Neural progenitor cell (in vitro differentiated cells): ENCODE data around the gene CPA4. TPM values are rescaled to one million over a fixed set of nuclear protein-coding genes. Genes with fewer than 3 reads are reported as not detected.
A peak's percentile ranks its signal among the peaks of the same experiment; 100 is the strongest.

Experiments used
- DNase-seq: peaks from one replicate; pipeline ENCODE4 v3.0.0-alpha.2; 2016; ENCODE audit warnings: low spot score
- H2AFZ ChIP-seq: fragments of 200-600 bp; sonication (generic); replicated peaks from 2 replicates; pipeline ENCODE4 v1.6.1; 2016; ENCODE audit warnings: antibody characterized with exemption
- H3F3A ChIP-seq: fragments of 200-600 bp; sonication (generic); 2 replicates; pipeline ENCODE4 v1.6.1; 2016; ENCODE audit warnings: antibody characterized with exemption, low read depth
- H3K27ac ChIP-seq: fragments of 200-600 bp; sonication (generic); 2 replicates; pipeline ENCODE4 v1.5.1; 2016; ENCODE audit warnings: mild to moderate bottlenecking
- H3K27me3 ChIP-seq: fragments of 200-600 bp; sonication (generic); 2 replicates; pipeline ENCODE4 v1.6.1; 2016; ENCODE audit warnings: mild to moderate bottlenecking, moderate library complexity
- H3K36me3 ChIP-seq: fragments of 200-600 bp; sonication (generic); 2 replicates; pipeline ENCODE4 v1.5.1; 2016
- H3K4me1 ChIP-seq: fragments of 200-600 bp; sonication (generic); 2 replicates; pipeline ENCODE4 v1.6.1; 2016; ENCODE audit warnings: mixed run types
- H3K4me2 ChIP-seq: fragments of 200-600 bp; sonication (generic); 2 replicates; pipeline ENCODE4 v1.6.1; 2016
- H3K4me3 ChIP-seq: fragments of 200-600 bp; sonication (generic); 2 replicates; pipeline ENCODE4 v1.5.1; 2016
- H3K79me2 ChIP-seq: fragments of 200-600 bp; sonication (generic); 2 replicates; pipeline ENCODE4 v1.6.1; 2016; ENCODE audit warnings: low read depth
- H3K9ac ChIP-seq: fragments of 200-600 bp; sonication (generic); 2 replicates; pipeline ENCODE4 v1.6.1; 2016
- H3K9me3 ChIP-seq: fragments of 200-600 bp; sonication (generic); 2 replicates; pipeline ENCODE4 v1.5.1; 2016; ENCODE audit warnings: low read depth
- H4K20me1 ChIP-seq: fragments of 200-600 bp; sonication (generic); 2 replicates; pipeline ENCODE4 v1.6.1; 2016; ENCODE audit warnings: low read depth
- H3K27ac Mint-ChIP-seq: 3 replicates; pipeline ENCODE4 v1.8.0; 2021; ENCODE audit warnings: mixed read lengths
- H3K27me3 Mint-ChIP-seq: 2 replicates; pipeline ENCODE4 v1.8.0; 2022; ENCODE audit warnings: low read depth, mild to moderate bottlenecking, inconsistent platforms, moderate library complexity, mixed read lengths; ENCODE audit not compliant: insufficient read depth
- H3K36me3 Mint-ChIP-seq: 3 replicates; pipeline ENCODE4 v1.8.0; 2021; ENCODE audit warnings: mixed read lengths
- H3K4me1 Mint-ChIP-seq: 3 replicates; pipeline ENCODE4 v1.8.0; 2021; ENCODE audit warnings: mixed read lengths
- H3K4me3 Mint-ChIP-seq: 3 replicates; pipeline ENCODE4 v1.8.0; 2021; ENCODE audit warnings: mild to moderate bottlenecking, moderate library complexity, mixed read lengths
- H3K9me3 Mint-ChIP-seq: 3 replicates; pipeline ENCODE4 v1.8.0; 2020; ENCODE audit warnings: mixed read lengths
- EZH2 ChIP-seq: fragments of 200-600 bp; sonication (generic); IDR thresholded peaks from 2 replicates; pipeline ENCODE4 v1.6.1; 2017; ENCODE audit warnings: antibody characterized with exemption, mild to moderate bottlenecking, moderate library complexity
- EZH2phosphoT487 ChIP-seq: fragments of 200-600 bp; sonication (generic); IDR thresholded peaks from 2 replicates; pipeline ENCODE4 v1.6.1; 2017; ENCODE audit warnings: antibody characterized with exemption
- total RNA-seq: library from RNA; depleted of rRNA; stranded (reverse); fragments of >200 nt; gene quantifications from 2 replicates; pipeline ENCODE4 v1.2.3, GENCODE V29; 2015; ENCODE audit warnings: low replicate concordance
- TF ChIP-seq, protein P1 (sequence below): fragments of 200-600 bp; sonication (generic); IDR thresholded peaks from 2 replicates; pipeline ENCODE4 v1.5.1; 2017; ENCODE audit warnings: antibody characterized with exemption, mild to moderate bottlenecking

Gene CPA4
- total RNA-seq, 1 donor from 2014 or later, result not detected

DNA sequence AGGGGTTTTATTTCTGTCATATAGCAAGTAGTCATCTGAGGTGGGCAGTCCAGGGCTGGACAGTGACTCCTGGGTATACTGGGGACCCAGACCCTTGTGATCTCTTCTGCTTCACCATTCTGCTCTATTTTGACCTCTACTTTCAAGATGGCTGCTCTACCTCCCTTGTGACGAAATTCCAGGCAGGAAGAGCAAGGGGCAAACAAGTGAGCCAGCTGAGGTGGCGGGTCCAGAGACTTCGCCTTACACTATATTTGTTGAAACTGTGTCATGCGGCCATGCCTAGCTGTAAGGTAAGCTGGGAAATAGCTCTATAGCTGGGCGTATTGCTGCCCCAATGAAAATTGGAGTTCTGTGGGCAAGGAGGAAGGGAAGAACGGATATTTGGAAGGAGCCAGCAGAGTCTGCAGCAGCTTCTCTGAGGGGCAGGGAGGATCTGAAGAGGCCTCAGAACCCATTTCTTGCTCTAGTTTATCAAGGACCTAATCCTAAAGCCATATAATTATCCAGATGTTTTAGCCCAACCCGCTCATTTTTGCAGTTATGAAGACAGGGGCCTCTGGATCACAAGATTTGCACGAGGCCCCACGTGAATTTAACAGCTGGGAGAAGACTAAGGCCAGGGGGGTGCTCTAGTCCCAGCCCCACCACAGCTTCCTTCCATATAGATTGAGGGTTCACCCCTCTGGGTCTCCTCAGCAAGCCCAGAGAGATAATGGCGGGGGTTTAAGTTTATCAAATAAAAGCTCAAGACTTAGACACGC, 79.6 kb downstream of the CPA4 start:
- peaks cover 10% of the 10 kb centered on the region for H3K27me3 Mint-ChIP-seq
- peaks cover 44% of the 10 kb centered on the region for H3K4me1 Mint-ChIP-seq
- H3F3A ChIP-seq, result no peaks in the 10 kb centered on the region
- H3K9ac ChIP-seq, result no peak overlapping the region
- TF ChIP-seq, protein P1, sequence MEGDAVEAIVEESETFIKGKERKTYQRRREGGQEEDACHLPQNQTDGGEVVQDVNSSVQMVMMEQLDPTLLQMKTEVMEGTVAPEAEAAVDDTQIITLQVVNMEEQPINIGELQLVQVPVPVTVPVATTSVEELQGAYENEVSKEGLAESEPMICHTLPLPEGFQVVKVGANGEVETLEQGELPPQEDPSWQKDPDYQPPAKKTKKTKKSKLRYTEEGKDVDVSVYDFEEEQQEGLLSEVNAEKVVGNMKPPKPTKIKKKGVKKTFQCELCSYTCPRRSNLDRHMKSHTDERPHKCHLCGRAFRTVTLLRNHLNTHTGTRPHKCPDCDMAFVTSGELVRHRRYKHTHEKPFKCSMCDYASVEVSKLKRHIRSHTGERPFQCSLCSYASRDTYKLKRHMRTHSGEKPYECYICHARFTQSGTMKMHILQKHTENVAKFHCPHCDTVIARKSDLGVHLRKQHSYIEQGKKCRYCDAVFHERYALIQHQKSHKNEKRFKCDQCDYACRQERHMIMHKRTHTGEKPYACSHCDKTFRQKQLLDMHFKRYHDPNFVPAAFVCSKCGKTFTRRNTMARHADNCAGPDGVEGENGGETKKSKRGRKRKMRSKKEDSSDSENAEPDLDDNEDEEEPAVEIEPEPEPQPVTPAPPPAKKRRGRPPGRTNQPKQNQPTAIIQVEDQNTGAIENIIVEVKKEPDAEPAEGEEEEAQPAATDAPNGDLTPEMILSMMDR, result no peak
- TF ChIP-seq EZH2, result no peak
- no peak for TF ChIP-seq EZH2phosphoT487
- H3K36me3 Mint-ChIP-seq, result peaks cover 8% of the 10 kb centered on the region
- H3K36me3 ChIP-seq, result no peaks in the 10 kb centered on the region
- H3K4me3 ChIP-seq, result no peak overlapping the region
- H2AFZ ChIP-seq, result peak overlapping the region; percentile 87
- H3K79me2 ChIP-seq, result no peaks in the 10 kb centered on the region
- H3K4me3 Mint-ChIP-seq, result no peak overlapping the region
- H4K20me1 ChIP-seq, result no peaks in the 10 kb centered on the region
- H3K9me3 ChIP-seq, result no peaks in the 10 kb centered on the region
- H3K4me2 ChIP-seq, result no peak overlapping the region
- peaks cover 10% of the 10 kb centered on the region for H3K4me1 ChIP-seq
- no peaks in the 10 kb centered on the region for H3K27me3 ChIP-seq
- H3K27ac Mint-ChIP-seq, result peak overlapping the region; percentile 99
- peaks cover 22% of the 10 kb centered on the region for H3K9me3 Mint-ChIP-seq
- DNase-seq, result no peak
- no peak overlapping the region for H3K27ac ChIP-seq

Other genes with a start within 250 kb of the CPA4 start
- gene ZC3HC1, start 241.8 kb upstream of the CPA4 start, total RNA-seq, result 26.9 and 32.3 TPM in 2 replicates
- gene KLHDC10, start 222.6 kb upstream of the CPA4 start, total RNA-seq, result 25.8 and 26.6 TPM in 2 replicates
- gene TMEM209, start 87.8 kb upstream of the CPA4 start, total RNA-seq, result 33.1 and 38.9 TPM in 2 replicates
- not detected in 2 replicates for gene SSMEM1, start 85.3 kb upstream of the CPA4 start, total RNA-seq
- gene CPA2, start 26.3 kb upstream of the CPA4 start, total RNA-seq, result 0.65 and 0.82 TPM in 2 replicates
- gene CPA5, start 51.7 kb downstream of the CPA4 start, total RNA-seq, result 0.50 TPM in 1 of 2 replicates, not detected in the other
- gene CPA1, start 87.3 kb downstream of the CPA4 start, total RNA-seq, result not detected in 2 replicates
- gene CEP41, start 147.9 kb downstream of the CPA4 start, total RNA-seq, result 14.5 and 16.5 TPM in 2 replicates
- 364 and 431 TPM in 2 replicates for gene MEST, start 198.9 kb downstream of the CPA4 start, total RNA-seq